HCT116 (cell line): ENCODE data around the gene MEGF6.

Source experiments
- CTCF ChIP-seq, 3 experiments: fragments of 200-600 bp in 1 of 3; sonication (generic) in 1 of 3; IDR thresholded peaks in 2 of 3; conservative IDR thresholded peaks in 1 of 3; 2 replicates each; pipeline ENCODE4 v1.5.1; 2012 to 2017; ENCODE audit warnings: low read depth in 2 of 3, low read length in 2 of 3, antibody characterized with exemption in 1 of 3, borderline replicate concordance in 1 of 3, control low read depth in 1 of 3, mild to moderate bottlenecking in 1 of 3, mixed read lengths in 1 of 3, mixed run types in 1 of 3, moderate library complexity in 1 of 3; ENCODE audit not compliant: insufficient read depth in 1 of 3
- FOSL1 ChIP-seq: IDR thresholded peaks from 2 replicates; pipeline ENCODE4 v1.6.1; 2012; ENCODE audit warnings: low read depth
- MAX ChIP-seq: IDR thresholded peaks from 2 replicates; pipeline ENCODE4 v1.6.1; 2012
- POLR2A ChIP-seq: IDR thresholded peaks from 2 replicates; pipeline ENCODE4 v1.7.0; 2011; ENCODE audit warnings: borderline replicate concordance; ENCODE audit not compliant: insufficient read depth, insufficient read length; ENCODE audit errors: extremely low read depth
- REST ChIP-seq: IDR thresholded peaks from 2 replicates; pipeline ENCODE4 v1.6.1; 2012; ENCODE audit warnings: low read depth
- SIN3A ChIP-seq: IDR thresholded peaks from 2 replicates; pipeline ENCODE4 v1.6.1; 2012; ENCODE audit warnings: low read depth

GRCh38 chr1:3506041-3506440 lies 105.3 kb downstream of the MEGF6 start:
- no peak for TF ChIP-seq POLR2A
- TF ChIP-seq CTCF (IDR thresholded peaks at IDR 0.05 in 2 of 3, conservative IDR thresholded peaks at IDR 0.05 in 1 of 3; ENCODE audit: borderline replicate concordance in 1 of 3, insufficient read depth in 1 of 3, low read depth in 2 of 3, low read length in 2 of 3), result no peak
- TF ChIP-seq FOSL1, result no peak
- TF ChIP-seq SIN3A, result no peak
- TF ChIP-seq MAX, result no peak
- no peak for TF ChIP-seq REST
